ENCODE results near the gene MAFG.

Gene MAFG

DNA sequence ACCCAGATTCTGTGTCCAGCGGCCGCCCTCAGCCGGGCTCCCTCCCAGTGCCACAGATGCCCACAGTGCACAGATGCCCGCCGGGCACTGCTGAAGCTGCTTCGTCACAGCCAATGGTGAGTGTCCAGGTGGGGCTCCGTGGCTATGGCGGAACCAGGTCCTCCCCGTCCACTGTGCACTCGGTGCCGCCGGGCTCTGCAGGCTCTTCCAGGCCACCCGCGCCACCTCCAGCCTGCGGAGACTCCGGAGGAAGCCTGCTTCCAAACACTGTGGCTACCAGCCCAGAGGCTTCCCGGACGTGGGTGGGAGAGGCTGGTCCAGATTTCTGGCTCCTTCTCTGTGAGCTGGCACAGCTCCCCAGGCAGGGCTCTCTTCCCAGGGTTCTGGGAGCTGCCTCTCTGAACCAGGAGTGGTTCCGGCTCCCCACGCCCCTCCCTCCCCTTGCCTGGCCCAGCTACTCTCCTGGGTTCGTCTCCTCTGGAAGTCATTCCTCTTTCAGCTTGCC is 12.4 kb upstream of the MAFG start:
- ATAC-seq (no peak), DNase-seq (no peak)

DNA sequence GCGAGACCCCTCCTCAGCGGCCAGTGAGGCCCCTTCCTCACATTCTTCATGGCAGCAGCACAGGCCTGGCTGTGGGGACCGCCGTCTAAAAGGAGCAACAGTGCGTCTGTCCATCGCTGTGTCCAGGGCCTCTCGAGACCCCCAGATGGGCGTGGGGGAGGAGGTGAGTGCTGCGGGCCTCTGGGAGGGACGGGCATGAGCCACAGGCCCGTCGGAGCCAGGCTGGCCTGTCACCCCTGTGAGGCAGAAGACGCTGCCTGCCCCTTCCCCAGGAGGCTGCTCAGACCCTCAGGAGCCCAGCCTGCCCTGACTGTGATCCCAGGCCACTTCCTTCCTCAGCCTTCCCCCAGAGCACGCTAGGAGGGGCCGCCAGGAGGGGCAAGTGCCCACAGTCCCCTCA is 11.7 kb upstream of the MAFG start:
- ATAC-seq (no peak), DNase-seq (no peak)

DNA sequence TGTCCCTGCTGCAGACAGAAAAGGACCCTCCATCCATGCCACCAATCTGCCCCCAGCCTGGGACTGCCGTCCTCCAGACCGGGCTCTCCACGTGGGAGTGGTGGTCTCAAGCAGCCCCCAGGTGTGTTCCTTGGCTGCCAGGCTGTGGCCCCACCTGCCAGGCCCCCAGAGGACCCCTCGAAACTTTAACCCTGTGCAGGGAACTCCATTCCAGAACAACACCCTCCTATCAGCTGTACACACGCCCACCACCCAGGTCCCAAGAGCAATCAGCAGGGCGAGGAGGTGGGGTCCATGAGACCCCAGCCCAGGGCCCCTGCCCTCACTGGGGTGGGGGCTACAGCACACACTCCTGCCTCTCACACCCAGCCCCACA is 8.2 kb upstream of the MAFG start:
- ATAC-seq: no peak

DNA sequence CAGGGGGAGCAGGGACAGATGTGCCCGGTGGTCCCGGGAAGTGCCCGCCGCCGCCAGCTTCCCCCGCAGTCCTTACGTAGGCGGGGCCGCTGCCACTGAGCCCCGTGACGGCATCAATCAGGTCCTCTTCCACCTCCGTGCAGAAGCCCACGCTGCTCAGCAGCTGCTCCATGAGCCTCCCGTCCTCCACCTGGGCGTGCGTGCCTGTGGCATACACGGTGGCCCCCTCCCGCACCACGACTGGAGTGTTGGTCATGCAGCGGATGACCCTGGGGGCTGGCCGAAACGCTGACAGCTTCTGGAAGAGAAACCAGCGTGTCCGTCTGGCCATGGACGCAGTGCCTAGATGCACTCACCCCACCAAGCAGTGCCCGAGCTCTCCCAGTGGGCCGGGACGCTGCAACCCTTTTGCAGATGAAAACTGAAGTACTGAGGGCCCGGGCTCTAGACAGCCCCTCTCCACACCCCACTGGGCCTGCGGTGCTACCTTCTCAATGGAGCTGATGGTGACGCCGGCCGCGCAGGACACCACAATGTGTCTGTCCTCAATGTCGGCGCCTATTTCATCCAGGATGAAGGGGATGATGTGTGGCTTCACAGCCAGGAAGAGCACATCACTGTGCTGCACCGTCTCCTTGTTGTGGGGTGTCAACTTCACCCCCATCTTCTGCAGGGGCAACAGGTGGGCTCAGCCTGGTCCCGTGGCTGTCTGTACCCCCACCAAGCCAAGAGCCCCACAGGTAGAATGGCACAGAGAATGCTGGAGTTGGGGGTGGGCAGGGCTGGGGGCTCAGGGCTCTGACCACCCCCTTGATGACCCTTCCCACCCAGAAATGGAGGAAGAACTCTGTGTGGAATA is 7.5 kb upstream of the MAFG start:
- no peak for DNase-seq

More for the DNA sequence above, 8.2 kb upstream of the MAFG start:
- no peak for DNase-seq

DNA sequence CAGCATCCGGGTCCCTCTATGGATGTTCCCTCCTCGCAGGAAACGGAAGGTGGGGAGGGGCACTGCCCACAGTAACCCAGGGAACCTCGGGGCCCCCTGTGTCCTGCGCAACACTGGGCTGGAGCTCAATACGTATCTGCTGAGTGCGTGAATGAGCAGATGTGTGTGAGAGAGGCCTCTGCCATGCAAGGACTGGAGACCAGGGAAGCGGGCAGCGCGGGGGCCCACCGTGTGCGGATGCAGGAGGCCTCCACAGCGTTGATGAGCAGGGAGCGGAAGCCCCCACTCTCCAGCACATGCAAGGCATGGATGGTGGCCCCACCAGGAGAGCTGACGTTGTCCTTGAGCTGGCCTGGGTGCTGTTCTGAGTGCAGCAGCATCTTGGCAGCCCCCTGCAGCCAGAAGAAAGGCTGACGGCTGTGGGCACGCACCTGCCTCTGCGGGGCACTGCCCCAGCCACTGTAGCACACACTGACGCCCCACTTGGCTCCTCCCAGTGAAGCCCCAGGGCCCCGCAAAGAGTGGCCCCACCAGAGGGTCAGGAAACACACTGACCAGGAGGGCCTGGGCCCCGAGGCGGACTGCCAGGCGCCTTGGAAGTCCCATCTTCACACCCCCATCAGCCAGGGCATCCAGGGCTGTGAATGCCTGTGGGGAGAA is 6.7 kb upstream of the MAFG start:
- ATAC-seq (no peak), DNase-seq (no peak)

More for the DNA sequence above, 7.5 kb upstream of the MAFG start:
- no peak for ATAC-seq

DNA sequence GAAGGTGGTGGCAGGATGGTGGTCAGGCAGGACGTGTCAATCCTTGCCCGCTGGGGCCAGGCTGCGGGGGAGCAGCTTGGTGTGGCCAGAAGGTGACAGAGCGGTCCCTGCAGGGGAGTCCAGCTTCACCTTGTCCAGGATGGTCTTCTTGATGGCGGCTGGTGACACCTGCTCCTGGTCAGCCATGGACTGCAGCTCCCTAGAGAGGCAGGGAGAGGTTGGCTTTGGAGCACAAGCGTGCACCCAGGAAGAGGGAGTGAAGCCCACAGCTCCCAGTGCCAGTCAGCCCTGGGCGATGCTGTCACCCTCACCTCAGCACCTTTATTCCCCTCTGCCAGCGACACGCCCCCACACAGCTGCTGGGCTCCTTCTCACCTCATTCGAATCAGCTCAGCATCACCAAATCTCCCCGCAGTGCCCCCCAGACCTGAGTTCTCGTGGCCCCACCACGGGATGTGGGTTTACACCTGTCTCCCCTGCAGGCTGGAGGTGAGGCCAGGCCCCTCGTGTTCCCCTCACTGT is 5.7 kb upstream of the MAFG start:
- no peak for DNase-seq
- ATAC-seq: no peak

DNA sequence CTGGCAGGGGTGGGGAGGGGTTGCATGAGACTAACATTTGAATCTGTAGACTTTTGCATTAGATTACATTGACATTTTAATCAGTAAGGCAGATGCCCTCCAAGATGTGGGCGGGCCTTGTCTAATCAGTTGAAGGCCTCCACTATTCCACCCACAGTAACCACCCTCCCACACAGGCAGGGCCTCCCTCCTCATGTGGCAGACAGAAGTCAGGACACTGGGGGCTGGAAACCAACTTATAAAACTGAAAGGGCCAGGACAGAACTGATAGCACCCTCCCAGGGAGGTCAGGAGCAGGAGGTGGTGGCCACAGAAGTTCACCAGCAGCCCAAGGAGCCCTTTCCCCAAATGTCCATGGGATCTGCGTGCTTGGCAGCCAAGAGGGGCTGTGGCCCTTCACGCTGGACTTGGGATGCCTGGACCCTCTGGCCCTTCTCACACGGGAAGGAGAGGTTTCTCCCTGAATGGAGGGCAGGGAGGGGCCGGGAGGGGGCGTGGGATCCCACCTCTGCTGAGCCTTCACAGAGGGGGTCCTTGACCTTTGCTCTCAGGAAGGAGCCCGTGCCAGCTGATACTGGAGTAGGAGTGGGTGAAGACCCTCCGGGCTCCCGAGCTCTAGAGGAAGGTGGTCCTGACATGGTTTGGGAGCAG is 4.9 kb upstream of the MAFG start:
- no peak for DNase-seq
- no peak for ATAC-seq

DNA sequence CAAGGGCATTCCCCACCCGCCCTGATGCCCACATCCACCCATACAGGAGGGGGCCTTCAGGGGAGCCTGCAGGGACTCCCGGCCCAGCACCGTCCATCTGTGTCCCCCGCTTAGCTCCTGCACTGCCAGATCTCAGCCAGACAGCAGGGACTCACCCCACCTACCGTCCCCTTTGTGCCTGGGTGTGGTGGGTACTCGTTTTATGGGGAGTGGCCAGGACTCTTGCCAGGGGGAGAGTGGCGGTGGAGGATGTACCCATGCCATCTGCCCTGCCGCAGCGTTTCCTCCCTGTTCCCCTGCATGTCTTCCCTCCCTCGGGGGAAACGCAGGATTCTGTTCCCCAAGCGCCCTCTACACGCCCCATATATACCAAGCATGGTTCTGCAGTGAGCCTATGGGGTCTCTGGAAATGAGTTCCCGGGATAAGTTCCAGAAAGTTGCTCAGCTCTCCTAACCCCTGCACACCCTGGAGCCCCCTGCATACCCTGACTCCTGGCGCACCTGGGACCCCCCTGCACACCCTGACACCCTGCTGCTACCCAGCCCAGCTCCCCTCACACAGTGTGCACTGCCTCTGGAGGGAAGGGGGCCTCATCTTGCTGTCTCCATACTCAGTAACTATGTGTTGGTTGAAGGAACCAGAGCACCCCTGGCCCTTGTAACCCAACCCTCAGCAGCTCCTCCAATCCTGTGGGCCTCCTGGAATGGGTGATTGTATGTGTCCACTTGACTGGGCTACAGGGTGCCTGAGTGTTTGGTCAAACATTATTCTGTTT is 4.2 kb upstream of the MAFG start:
- DNase-seq (no peak), ATAC-seq (no peak)

DNA sequence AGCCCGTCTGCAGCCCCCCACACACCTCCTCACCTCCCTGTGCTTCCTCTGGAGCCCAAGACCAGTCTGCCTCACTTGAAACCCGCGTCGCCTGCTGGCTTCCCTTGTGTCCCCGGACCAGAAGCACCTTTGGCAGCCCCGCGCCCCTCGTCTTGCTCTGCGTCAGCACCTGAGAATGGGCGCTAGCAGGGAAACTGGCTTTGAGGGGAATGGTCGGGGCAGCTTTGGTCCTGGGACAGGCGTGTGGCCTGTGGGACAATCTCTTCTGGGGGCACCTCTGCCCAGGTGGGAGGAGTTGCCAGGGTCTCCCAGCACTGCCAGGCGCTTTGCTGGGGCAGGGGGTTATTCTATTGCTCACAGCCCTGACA is 3.6 kb upstream of the MAFG start:
- no peak for ATAC-seq

DNA sequence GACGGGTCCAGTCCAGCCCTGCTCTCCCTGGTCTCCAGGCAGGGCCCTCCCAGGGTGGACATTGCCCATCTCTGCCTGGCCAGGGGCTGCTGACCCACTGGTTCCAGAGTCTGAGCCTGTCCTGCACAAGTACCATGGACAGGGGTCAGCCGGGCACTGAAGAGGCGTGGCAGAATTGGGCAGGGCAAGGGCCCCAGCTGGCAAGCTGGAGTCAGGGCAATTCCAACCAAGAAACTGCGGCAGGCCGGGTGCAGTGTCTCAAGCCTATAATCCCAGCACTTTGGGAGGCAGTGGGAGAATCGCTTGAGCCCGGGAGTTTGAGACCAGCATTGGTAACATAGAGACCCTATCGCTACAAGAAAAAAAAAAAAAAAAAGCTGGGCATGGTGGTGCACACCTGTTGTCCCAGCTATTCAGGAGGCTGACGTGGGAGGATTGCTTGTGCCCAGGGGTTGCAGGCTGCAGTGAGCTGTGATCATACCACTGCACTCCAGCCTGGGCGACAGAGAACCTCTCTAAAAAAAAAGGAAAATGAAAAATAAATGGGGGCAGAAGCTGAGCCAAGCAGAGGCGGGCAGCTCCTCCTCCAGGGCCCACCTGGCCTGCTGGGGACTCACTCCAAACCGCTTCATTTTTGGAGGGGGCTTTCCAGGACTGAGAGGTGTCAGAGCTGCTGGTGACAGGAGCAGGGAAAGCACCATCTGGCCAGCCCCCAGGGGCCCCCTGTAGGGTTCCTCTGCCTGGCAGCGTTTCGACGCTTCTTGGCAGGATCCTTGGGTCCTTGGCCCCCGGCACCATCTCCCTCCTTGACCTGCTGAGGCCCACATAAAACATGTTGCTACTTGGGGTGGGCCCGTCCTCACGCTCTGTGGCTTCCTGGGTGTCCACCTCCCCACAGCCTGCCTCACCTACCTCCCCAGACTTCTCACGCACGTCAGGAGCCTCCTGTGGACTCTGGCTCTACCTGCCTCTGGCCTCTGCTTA is 2.9 kb upstream of the MAFG start:
- peak; percentile 37 for DNase-seq
- no peak for ATAC-seq

More for the DNA sequence above, 3.6 kb upstream of the MAFG start:
- DNase-seq: no peak

DNA sequence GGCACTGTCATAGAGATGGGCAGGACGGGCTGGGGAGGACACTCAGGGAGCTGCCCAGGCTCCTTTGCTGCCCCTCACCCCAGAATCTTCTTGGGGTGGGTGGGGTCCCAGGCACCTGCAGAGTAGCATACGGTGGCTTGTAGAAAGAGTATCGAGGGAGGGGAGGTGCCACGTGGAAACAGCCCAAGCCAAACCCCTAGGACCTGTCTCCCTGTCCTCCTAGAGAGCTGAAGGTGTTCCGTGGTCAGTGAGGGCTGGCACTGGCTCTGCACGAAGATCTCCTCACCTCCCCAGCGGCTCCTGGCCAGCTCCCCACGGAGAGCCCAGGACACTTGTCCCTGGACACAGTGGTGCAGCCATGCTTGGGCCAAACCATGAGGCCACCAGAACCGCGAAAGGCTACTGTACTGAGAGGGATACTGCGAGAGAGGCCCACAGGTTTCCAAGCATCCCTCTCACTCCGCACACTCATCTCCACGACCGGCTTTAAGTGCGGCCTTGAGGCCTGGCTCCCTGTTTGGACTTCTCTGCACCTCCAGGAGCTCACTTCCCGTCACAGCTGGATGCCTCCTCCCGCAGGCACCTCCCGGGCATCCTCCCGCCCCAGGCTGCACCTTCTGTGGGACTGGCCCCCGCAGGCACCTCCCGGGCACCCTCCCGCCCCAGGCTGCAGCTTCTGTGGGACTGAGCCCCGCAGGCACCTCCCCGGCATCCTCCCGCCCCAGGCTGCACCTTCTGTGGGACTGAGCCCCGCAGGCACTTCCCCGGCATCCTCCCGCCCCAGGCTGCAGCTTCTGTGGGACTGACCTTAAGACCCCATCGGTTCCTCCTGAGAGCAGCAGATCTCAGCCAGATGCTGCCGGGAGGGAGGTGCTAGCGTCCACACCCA is 2.0 kb upstream of the MAFG start:
- no peak for DNase-seq
- no peak for ATAC-seq

DNA sequence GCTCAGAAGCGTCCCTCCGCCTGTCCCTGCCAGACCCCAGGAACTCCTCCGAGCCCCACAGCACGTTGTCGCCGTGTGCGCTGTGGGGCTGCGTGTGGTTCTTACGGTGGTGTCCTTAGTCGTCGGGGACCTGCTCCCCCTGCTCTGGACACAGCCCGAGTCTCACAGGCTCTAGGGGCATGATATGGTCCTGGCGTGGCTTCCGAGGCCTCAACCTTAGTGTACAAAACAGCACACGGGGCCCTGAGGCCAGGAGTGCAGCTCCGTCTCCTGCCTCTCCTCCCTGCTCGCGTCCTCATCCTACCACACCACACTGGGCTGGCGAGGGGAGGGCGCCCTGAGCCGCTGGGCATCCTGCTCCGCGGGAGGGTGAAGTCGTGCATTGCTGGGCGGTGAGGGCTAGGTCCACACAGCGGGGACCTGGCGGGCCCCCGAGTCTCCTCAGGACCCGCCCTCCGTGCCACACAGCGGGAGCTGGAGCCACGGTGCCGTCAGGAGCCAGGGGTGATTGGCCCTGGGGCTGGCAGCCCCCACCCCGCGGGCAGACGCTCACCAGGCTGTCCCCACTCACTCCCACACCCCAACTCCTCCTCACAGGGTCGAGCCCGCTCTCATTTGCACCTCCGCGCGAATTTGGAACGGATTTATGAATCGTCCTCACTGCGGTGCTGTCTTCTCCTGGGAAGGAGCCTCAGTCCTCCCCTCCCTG is 1.2 kb upstream of the MAFG start:
- no peak for ATAC-seq
- peak; percentile 29 for DNase-seq

DNA sequence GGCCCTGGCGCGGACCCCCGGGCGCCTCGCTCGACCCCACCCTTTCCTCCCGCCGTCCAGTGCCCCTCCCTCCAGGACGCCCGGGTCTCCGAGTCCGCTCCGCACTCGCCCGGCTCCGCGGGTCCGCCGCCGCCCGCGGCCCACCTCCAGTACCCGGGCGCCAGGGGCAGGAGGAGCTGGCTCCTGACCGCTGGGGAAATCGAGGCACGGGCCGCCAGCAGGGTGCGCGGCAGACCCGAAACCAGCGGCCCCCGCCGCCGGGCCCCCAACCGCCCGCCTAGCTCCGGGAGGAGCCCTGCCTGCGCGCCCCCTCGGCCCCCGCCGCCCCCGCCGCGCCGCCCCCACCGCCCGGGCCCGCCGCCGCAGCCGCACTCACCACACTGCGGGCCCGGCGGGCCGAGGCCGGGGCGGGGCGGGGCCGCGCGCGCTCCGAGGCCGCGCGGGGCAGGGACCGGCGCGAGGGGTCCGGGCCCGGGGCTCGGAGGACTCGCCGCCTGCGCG is 333 bp downstream of the MAFG start:
- no peak for DNase-seq
- no peak for ATAC-seq

DNA sequence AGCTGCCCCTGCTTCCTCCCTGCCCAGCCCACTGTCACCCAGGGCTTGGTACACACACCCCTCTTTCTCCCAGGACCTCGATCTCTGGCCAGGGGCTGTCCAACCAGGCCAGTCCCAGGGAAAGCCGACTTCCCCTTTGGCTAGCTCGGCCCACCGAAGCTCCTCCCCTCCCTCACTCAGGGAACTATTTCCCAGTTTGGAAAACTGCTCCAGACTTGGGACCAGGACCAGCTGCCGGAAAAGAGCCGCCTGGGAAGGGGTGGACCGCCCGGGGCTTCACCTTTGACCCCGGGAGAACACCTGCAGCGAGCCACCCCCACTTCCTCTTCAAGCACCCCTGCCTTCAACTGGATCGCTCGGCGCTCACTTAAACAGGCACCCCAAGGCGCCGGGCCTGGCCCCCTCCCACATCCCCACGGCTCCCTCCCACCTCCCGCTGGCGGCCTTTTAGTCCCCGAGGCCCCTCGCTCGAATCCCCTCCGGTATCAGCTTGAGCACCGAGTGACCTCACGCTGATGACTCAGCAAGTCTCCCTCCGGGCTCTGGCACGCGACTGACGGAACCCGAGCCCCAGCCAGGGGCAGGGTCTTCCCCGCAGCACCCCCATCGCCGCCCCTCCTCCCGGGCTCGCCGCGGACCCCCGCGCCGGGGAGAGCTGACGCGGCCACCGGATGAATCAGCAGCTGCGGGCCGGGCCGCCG is 934 bp downstream of the MAFG start:
- peak; percentile 16 for ATAC-seq
- peak; percentile 73 for DNase-seq

DNA sequence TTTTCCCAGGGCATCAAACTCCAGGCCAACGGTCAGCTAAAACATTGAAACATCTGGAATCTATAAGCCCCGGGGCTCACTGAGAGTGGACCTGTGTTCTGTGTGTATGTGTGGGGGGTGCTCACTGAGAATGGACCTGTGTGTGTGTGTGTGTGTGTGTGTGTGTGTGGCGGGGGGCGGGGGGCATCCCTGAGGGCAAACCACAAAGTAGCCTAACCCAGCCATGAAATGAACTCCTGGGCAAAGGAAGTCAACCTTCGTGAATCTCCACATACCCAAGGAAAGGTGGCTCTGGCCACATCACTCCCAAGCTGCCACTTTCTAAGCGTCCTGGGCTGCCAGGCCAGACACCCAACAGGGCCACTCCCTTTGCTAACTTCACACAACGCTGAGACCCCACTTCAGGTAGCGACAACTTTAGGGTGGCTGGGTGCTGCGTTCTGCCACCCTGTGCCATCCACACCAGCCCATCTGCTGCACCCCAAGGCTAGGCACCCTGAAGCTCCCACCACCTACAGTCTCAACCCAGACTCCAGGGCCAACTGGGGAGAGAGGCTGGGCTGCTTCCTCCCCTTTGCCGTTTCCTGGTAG is 1.6 kb downstream of the MAFG start:
- no peak for ATAC-seq

DNA sequence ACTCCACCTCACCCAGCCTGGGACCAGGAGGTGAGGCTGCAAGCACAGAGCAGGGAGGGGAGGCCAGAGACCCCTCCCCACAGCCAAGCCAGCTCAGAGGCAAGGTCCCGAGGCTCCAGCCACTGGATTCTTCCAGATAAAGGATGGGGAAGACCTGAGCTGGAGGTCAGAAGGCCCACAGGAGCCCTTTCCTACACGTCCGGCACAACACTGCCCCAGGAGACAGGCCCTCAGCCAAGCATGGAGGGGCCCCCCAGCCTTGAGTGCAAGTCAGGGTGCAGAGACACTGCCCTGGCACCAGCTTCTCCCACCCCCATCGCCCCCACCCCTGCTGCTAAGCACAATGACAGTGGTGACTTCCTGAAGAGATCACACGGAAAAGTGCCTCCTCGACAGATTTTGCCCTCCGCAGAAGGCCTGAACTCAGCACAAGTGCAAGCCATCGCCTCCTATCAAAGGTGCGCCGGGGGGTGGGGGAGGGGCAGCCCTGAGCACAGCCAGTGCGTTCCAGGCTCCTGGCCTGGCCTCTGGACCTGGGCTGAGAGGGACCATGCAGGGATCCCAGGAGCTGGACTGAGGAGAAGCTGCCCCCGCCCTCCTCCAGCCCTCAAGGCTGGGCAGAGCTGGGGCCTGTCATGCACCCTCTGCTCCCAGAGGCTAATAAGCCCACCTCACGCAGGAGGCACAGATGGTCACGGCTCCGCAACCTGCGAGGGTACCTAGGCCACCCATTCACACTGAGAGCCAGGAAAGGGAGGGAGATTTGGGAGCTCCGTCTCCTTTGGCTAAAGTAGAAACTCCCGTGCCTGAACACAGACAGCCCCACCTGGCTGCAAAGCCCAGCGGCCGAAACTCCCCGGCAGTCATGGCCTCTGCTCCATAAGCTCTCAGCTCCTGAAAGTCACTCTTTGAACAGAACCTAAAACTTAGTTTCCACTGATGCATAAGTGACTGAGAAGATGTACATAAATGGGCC is 2.7 kb downstream of the MAFG start:
- ATAC-seq: no peak
- DNase-seq: no peak

More for the DNA sequence above, 1.6 kb downstream of the MAFG start:
- no peak for DNase-seq

Measured in stimulated activated naive CD8-positive, alpha-beta T cell treated with anti-CD3 and anti-CD28 coated beads, Interleukin-15, Interleukin-2, amounts not matched to agents 100 U/mL and 50 U/mL, for 24 hours (primary cell).